Small intestine (tissue), 7 donors: Measurements from ENCODE around the gene MPPED2. TPM values are rescaled to one million over a fixed set of nuclear protein-coding genes. Genes with fewer than 3 reads are reported as not detected.

Experiments
- DNase-seq, 2 donors: peaks; one replicate each; pipeline versions ENCODE4 v3.0.0 to v3.0.0-alpha.2; 2013
- FAIRE-seq: peaks from 2 replicates; lab custom pipeline; 2012; peaks lifted over from hg19 to GRCh38; lab: Jason Lieb, UNC
- H3K27ac ChIP-seq, 3 donors: one replicate each; pipeline ENCODE4 v1.5.1; 2013; ENCODE audit warnings: low read length in 2 of 3, mild to moderate bottlenecking in 2 of 3, control low read depth in 1 of 3, inconsistent platforms in 1 of 3, low read depth in 1 of 3, moderate library complexity in 1 of 3
- H3K27me3 ChIP-seq, 3 donors: one replicate each; pipeline ENCODE4 v1.6.1; 2013; ENCODE audit warnings: low read length in 3 of 3, inconsistent platforms in 1 of 3; ENCODE audit not compliant: control insufficient read depth in 3 of 3, insufficient read depth in 3 of 3
- H3K36me3 ChIP-seq, 3 donors: one replicate each; pipeline ENCODE4 v1.6.1; 2013; ENCODE audit warnings: low read length in 3 of 3, inconsistent platforms in 1 of 3, low read depth in 1 of 3, mild to moderate bottlenecking in 1 of 3, moderate library complexity in 1 of 3; ENCODE audit not compliant: control insufficient read depth in 3 of 3, insufficient read depth in 2 of 3
- H3K4me1 ChIP-seq, 3 donors: one replicate each; pipeline ENCODE4 v1.6.1; 2013; ENCODE audit warnings: low read length in 2 of 3, inconsistent platforms in 1 of 3, low read depth in 1 of 3, mild to moderate bottlenecking in 1 of 3, moderate library complexity in 1 of 3; ENCODE audit not compliant: control insufficient read depth in 3 of 3, insufficient read depth in 2 of 3
- H3K4me3 ChIP-seq, 3 donors: one replicate each; pipeline ENCODE4 v1.5.1; 2013; ENCODE audit warnings: low read length in 3 of 3, control low read depth in 1 of 3, inconsistent platforms in 1 of 3, low read depth in 1 of 3, mild to moderate bottlenecking in 1 of 3, moderate library complexity in 1 of 3
- H3K9me3 ChIP-seq, 2 donors: one replicate each; pipeline ENCODE4 v1.6.1; 2013; ENCODE audit warnings: low read depth in 1 of 2, low read length in 1 of 2; ENCODE audit not compliant: control insufficient read depth in 2 of 2, insufficient read depth in 1 of 2
- WGBS, 3 donors: extraction: QIAGEN DNeasy Blood & Tissue Kit; methylation state at CpG; one replicate each; pipeline ENCODE4 v1.1.7; 2013; 5-methylcytosine and 5-hydroxymethylcytosine counted together
- polyA plus RNA-seq, 4 donors: library from polyadenylated mRNA; stranded (reverse) in 3 of 4; unstranded in 1 of 4; fragments of 200-250 nt in 3 of 4; fragments of 120-200 nt in 1 of 4; gene quantifications; one replicate each; pipeline versions ENCODE4 v1.2.1 to v1.2.3, GENCODE V29; 2013
- donor health status: healthy with polysubstance abuse.
- donor health status: control.
- donor health status: control.
- donor health status: Bipolar disorder and iron deficiency.
- donor health status: healthy.

MPPED2 gene
- polyA plus RNA-seq, 4 donors = 0.84 to 1.1 TPM; not detected in 2

- WGBS, 3 donors = 37 to 61% (median 42%) methylated on average over 2 of the region's 2 CpGs
- Histone ChIP-seq H3K36me3 (no peaks in the 10 kb centered on the region), H3K4me1 (no peaks in the 10 kb centered on the region), H3K27me3 (no peaks in the 10 kb centered on the region), H3K4me3 (no peak overlapping the region), H3K9me3 (no peaks in the 10 kb centered on the region), H3K27ac (no peak overlapping the region)
- DNase-seq = no peak
- FAIRE-seq = no peak
Measured at GRCh38 chr11:30603357-30603756, 17.2 kb upstream of the MPPED2 start.

DNA sequence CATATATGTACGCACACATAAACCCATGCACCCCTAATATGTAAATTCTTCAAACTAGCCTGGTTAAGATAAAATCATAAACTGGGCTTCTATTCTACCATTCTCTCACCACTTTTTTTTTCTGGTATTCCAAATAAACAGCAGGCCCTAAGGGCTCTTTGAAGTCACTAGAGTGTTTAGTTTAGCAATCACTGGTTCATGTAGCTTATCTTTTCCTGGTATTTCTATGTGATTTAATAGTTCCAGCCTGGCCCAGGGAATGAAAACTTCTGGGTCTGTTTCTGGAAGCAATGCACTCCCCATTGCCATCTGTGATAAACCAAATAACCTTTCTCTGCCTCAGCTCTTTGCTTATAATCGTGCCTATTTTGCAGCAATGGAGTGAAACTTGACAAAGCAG lies 10.7 kb upstream of the MPPED2 start:
- Histone ChIP-seq H3K27ac (no peak overlapping the region), H3K27me3 (no peaks in the 10 kb centered on the region), H3K9me3 (no peaks in the 10 kb centered on the region), H3K36me3 (no peaks in the 10 kb centered on the region), H3K4me3 (no peak overlapping the region), H3K4me1 (no peaks in the 10 kb centered on the region)
- 46 to 58% (median 56%) methylated on average over 2 of the region's 2 CpGs for whole genome bisulfite sequencing, 3 donors
- DNase-seq = no peak
- FAIRE-seq = no peak

DNA sequence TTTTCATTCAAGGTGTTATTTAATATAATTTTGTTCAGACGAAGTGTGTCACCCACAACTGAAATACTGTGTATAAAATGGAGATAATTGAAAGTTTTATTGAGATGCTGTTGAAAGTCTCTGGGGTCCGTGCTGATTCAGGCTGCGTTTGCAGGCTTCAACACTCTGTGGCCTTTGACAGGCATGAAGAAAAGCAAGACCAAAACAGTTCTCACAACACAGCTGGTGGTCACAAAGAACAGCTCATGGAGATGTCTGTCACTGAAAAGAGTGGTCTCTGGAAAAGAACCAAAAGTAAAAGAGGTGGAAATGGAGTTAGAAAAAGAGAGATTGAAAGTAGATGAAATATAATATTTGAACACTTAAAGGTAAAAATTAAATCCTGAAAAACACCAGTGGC lies 9.8 kb upstream of the MPPED2 start:
- Histone ChIP-seq H3K4me1 (no peaks in the 10 kb centered on the region), H3K27me3 (no peaks in the 10 kb centered on the region), H3K9me3 (no peaks in the 10 kb centered on the region), H3K4me3 (no peak overlapping the region), H3K36me3 (no peaks in the 10 kb centered on the region), H3K27ac (no peak overlapping the region)
- no peak for FAIRE-seq
- 65 to 82% (median 71%) methylated on average over 3 of the region's 3 CpGs for WGBS, 3 donors
- no peak for DNase-seq

DNA sequence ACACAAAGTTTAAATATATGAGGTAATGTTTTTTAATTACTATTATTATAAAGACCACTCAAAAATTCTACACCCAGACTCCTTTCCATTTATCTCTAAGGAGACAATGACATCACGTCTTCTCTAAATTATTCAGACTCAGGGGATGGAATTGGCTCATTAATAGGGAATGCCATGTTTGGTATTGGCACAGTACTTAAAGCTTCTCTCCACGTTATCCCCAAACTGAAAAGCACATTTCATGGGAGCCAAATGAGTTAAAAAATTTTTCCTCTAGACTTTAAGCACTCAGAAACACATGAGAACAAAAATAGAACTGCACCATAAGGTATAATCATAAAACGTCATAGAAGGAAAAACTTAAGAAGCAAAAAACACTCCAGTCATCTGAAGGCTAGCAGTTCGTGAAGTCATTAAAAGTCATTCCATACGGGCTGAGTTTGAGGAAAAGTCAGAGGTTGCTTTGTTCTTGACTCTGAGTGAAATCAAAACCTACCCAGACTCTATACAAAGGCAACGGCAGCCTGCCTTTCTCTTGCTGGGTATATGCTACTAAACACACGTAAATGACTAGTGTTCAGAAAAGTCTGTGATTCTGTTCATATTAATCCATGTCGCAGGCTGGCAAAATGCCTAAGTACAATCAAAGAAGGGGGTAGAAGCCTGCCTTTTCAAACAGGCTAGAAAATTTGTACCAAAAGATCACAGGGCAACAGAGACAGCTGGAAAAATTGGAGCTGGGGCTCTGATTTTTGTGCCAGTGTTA lies 8.7 kb upstream of the MPPED2 start:
- no peak for FAIRE-seq
- 63 to 72% (median 70%) methylated on average over 8 of the region's 8 CpGs for WGBS, 3 donors
- H3K27ac ChIP-seq = no peak overlapping the region

DNA sequence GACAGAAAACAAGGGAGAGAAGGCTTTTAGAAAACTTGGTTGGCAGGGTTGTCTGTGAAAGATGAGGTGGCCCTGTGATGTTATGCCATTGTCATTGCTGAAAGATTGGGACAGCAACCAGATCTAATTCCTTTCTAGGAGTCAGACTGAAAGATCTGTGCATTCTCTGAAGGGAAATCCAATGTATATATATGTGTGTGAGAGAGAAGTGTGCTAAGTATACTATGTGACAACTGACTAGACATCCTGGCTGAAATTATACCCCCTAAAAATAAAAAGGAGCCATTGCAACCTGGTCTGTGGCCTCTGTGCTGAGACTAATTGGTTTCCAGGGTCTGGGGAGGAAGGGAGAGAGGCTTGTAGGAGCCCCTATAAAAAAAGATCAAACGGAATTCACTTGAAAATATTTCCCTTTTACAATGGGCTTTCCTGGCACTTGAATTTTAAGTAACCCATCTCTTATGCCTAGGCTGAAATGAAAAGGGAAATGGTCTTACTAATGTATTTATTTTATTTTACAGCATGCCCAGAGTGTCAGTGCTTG lies 1.2 kb upstream of the MPPED2 start:
- DNase-seq = no peak
- peaks cover 0 to 7% (median 0%) of the 10 kb centered on the region in 3 donors for H3K4me1 ChIP-seq
- WGBS, 3 donors = 25 to 52% (median 32%) methylated on average over 1 of the region's 1 CpG
- H3K36me3 ChIP-seq = no peaks in the 10 kb centered on the region
- peaks cover 4 to 50% (median 16%) of the 10 kb centered on the region in 3 donors for H3K27me3 ChIP-seq
- no peak for FAIRE-seq
- H3K27ac ChIP-seq = no peak overlapping the region
- H3K9me3 ChIP-seq = no peaks in the 10 kb centered on the region
- H3K4me3 ChIP-seq = no peak overlapping the region

More for the DNA sequence above, 8.7 kb upstream of the MPPED2 start:
- no peaks in the 10 kb centered on the region for H3K36me3 ChIP-seq
- H3K9me3 ChIP-seq = no peaks in the 10 kb centered on the region
- H3K4me3 ChIP-seq = no peak overlapping the region
- no peaks in the 10 kb centered on the region for H3K27me3 ChIP-seq
- DNase-seq = no peak
- no peaks in the 10 kb centered on the region for H3K4me1 ChIP-seq

- Histone ChIP-seq H3K27ac (peak overlapping the region in 1 of 3 donors; percentile 38), H3K27me3 (peaks cover 4 to 62% (median 16%) of the 10 kb centered on the region in 3 donors), H3K36me3 (no peaks in the 10 kb centered on the region), H3K4me3 (peak overlapping the region; percentile 30 to 48 (median 42)), H3K4me1 (peaks cover 0 to 7% (median 0%) of the 10 kb centered on the region in 3 donors), H3K9me3 (no peaks in the 10 kb centered on the region)
- peak in 1 of 2 donors; percentile 23 for DNase-seq
- 1 to 3% (median 1%) methylated on average over 23 to 42 of the region's 42 CpGs for WGBS, 3 donors
- no peak for FAIRE-seq
Measured at GRCh38 chr11:30585892-30586250, 282 bp downstream of the MPPED2 start.

GRCh38 chr11:30585125-30585891 lies 845 bp downstream of the MPPED2 start:
- no peak for FAIRE-seq
- Histone ChIP-seq H3K27me3 (peaks cover 4 to 62% (median 16%) of the 10 kb centered on the region in 3 donors), H3K27ac (peak overlapping the region in 1 of 3 donors; percentile 39), H3K4me3 (peak overlapping the region; percentile 30 to 48 (median 42)), H3K4me1 (peaks cover 0 to 7% (median 0%) of the 10 kb centered on the region in 3 donors), H3K9me3 (no peaks in the 10 kb centered on the region), H3K36me3 (no peaks in the 10 kb centered on the region)
- WGBS, 3 donors = 1 to 2% (median 1%) methylated on average over 61 to 74 of the region's 74 CpGs
- peak in 1 of 2 donors; percentile 28 for DNase-seq
